Cardiac fibroblast (primary cell): ENCODE results near the gene ANO6.

ENCODE experiments used
- DNase-seq, 2 donors: peaks; one replicate each; pipeline versions ENCODE4 v3.0.0 to v3.0.0-alpha.2; 2010; ENCODE audit warnings: low read depth in 2 of 2
- H3K4me3 ChIP-seq, 2 donors: replicated peaks in 1 of 2; 1 replicate in 1 of 2; 2 replicates in 1 of 2; pipeline ENCODE4 v1.5.1; 2011; ENCODE audit warnings: low read depth in 2 of 2, low read length in 2 of 2, mild to moderate bottlenecking in 2 of 2, moderate library complexity in 1 of 2
- TF ChIP-seq, protein P1 (sequence below): IDR thresholded peaks from one replicate; pipeline ENCODE4 v1.5.1; 2011; ENCODE audit warnings: low read depth, mild to moderate bottlenecking, low read length, inconsistent platforms

ANO6 gene

DNA sequence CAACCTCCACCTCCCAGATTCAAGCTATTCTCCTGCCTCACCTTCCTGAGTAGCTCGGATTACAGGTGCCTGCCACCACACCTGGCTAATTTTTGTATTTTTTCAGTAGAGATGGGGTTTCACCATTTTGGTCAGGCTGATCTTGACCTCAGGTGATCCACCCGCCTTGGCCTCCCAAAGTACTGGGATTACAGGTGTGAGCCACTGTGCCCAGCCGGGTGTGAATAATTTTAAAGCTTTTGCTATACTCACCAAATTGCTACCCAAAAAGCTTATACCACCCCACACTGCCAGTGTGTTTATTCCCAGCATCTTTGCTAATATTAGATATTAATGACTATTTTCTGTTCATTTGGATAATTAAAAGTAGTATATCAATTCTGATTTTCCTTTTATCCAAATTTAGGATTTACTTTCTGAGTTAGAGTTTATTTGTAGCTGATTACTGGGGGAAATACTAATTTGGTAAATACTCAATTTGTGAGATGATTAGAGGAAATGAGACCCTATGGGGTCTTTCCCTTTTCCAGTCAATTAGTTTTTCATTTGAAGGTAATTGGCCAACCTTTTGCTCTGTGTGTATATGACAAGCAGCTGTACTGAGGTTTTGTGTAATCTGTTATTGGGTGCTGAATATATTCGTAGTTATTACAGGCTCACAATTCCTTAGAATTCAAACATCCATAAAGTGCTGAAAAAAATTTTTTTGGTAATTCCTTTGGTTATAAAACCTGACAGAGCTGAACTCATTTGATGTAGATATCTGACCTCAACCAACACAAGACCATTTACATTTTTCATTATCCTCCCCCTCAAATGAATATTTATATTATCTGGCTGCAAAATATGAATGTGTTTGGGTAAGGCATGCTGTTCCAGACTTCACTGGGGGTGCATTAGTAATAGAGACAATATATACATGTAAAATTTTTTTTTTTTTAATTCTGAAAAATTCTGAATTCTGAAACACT, 73.6 kb downstream of the ANO6 start:
- no peak for DNase-seq
- no peak overlapping the region for H3K4me3 ChIP-seq
- TF ChIP-seq, protein P1, sequence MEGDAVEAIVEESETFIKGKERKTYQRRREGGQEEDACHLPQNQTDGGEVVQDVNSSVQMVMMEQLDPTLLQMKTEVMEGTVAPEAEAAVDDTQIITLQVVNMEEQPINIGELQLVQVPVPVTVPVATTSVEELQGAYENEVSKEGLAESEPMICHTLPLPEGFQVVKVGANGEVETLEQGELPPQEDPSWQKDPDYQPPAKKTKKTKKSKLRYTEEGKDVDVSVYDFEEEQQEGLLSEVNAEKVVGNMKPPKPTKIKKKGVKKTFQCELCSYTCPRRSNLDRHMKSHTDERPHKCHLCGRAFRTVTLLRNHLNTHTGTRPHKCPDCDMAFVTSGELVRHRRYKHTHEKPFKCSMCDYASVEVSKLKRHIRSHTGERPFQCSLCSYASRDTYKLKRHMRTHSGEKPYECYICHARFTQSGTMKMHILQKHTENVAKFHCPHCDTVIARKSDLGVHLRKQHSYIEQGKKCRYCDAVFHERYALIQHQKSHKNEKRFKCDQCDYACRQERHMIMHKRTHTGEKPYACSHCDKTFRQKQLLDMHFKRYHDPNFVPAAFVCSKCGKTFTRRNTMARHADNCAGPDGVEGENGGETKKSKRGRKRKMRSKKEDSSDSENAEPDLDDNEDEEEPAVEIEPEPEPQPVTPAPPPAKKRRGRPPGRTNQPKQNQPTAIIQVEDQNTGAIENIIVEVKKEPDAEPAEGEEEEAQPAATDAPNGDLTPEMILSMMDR = no peak

DNA sequence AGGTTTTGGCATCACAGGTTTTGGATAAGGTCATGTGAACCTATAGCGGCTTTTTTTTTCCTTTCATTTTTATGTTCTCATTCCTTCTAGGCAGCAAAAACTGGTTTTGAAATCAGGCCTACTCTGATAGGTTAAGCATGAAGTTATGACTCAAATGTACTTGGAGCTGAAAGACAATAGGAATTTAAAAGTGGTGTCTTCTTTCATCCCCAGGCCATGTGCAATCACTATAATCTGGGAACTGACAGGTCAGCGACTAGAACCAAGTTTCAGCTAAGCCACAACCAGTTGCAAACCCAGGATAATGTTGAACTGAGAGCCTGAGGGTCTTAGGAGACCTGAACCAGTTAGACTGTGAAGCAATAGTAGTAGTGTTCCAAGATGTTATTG, 74.3 kb downstream of the ANO6 start:
- DNase-seq = peak; percentile 80 to 93
- H3K4me3 ChIP-seq = no peak overlapping the region
- TF ChIP-seq, protein P1 = no peak

DNA sequence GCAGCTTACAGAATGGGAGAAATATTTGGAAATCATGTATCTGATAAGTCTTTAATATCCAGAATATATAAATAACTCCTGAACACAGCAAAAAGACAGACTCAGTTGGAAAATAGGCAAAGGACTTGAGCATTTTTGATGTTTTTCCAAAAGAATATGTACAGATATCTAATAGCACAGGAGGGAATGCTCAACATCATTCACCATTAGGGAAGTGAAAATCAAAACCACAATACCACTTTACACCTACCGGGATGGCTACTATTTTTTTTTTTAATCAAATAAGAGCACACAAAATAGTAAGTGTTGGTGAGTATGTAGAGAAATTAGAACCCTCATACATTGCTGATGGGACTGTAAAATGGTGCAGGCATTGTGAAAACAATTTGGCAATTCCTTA, 75.6 kb downstream of the ANO6 start:
- DNase-seq = no peak
- TF ChIP-seq, protein P1 = no peak
- H3K4me3 ChIP-seq = no peak overlapping the region

DNA sequence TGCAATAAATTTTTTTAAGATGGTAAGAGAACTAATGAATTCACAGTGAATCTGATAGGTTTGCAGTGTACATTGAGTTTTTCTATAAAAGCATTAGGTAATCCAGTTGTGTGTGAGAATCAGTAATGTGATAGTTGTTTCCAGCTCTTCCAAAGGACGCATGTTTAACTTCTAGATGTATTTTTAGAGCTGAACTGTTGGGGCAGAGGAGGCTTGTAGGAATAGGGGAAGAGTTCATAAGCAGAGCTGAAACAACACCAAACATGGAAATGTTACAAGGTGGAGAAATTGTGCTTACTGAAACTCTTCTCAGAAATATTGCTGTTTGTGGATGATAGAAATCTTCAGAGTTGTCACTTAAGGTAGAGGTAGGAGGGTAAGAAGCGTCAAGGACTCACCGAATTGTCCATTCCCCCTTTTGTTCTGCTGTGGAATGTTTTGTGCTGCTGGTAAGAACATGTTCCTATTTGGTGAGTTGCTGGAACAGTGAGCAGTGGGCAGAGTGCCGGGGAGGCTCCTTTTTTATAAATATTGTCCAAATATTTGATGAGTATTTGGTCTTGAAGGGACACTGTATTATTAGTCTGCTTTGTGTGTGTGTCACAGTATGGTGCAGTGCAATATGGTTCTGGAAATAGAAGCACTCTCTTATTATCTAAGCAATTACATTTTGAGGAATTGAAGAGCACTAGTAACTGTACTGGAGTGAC, 76.7 kb downstream of the ANO6 start:
- TF ChIP-seq, protein P1 = no peak
- H3K4me3 ChIP-seq = no peak overlapping the region

DNA sequence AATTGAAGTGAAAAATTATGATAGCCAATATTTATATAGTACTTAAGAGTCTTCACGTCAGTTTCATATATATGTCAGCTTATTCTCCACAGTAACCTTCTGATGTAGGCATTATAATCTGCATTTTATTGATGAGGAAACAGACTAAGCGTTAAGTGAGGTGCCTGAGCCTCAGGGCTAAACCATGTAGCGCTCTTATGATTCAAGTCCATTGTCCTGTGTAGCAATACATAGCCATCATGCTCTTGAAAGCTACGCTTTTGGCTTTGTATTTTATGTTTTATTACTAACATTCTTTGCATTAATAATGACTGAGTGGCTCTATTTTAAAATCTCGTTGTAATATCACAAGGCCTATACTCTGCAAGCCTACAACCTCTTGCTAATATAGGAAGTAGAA, 79.0 kb downstream of the ANO6 start:
- TF ChIP-seq, protein P1 = no peak
- no peak for DNase-seq
- no peak overlapping the region for H3K4me3 ChIP-seq

More for the DNA sequence above, 76.7 kb downstream of the ANO6 start:
- DNase-seq = peak in 1 of 2 donors; percentile 30

DNA sequence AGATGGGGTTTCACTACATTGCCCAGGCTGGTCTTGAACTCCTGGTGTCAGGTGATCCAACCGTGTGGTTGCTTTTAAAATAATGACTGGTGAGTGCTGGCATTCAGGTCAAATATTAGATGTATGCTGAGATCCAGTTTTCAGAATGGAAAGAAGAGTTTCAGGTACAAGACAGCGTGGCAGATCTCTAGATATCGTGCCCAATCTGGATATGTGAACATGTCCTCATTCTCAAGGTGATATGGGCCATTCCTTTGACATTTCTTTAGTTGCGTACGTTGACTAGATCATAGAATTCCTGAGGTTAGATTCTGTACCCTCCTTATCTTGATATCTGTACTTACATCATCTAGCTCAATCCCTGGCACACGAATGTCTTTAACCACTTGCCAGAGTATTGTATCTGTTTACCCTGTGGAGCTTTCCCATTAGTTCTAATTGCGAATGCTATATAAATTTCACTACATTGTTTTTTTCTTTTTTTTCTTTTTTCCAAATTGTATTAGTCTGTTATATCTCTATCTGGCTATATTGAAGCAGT, 80.2 kb downstream of the ANO6 start:
- no peak for DNase-seq
- TF ChIP-seq, protein P1 = no peak
- H3K4me3 ChIP-seq = no peak overlapping the region
